ENCODE results near the gene TAF5L. TPM values are rescaled to one million over a fixed set of nuclear protein-coding genes. Genes with fewer than 3 reads are reported as not detected.

TAF5L gene
- total and polyA plus RNA-seq, 9 donors = 7.6 to 19.8 (median 12.5) TPM

DNA sequence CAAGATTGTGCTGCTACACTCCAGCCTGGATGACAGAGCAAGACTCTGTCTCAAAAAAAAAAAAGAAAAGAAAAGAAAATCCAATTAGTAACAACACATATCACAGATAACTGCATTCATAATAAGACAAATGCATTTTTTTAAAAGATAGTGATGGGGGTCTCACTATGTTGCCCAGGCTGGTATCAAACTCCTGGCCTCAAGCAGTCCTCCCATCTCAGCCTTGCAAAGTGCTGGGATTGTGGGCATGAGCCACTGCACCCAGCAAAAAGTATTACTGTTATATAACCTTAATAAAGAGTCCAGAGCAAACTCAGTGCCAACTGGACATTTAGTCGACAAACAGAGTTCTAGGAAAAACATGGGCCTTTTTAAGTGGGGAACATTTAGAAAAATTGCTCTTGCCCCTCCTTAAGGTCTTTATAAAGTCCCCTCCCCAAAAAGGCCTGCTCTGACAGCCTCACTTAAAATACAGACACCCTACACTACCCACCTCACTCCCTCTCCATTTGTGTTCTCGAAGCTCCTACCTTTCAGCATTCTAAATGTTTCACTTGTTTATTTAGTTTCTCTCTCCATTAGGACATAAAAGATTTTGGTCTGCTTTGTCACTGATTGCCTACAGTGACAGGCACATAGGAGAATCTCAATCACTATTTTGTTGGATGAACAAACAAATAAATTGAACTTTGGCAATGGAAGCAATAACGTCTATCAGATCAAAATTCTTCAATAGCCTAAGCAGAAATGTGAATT is 74.9 kb downstream of the TAF5L start:
- no peak overlapping the region for H3K27ac ChIP-seq
- DNase-seq = no peak
- no peaks in the 10 kb centered on the region for H3K36me3 ChIP-seq
- no peak overlapping the region for H3K4me3 ChIP-seq
- intact Hi-C loops (cut with DNase I) = no loop called here
- 72 to 80% (median 74%) methylated on average over 3 of the region's 3 CpGs for WGBS, 3 donors
- TF ChIP-seq, protein P1, sequence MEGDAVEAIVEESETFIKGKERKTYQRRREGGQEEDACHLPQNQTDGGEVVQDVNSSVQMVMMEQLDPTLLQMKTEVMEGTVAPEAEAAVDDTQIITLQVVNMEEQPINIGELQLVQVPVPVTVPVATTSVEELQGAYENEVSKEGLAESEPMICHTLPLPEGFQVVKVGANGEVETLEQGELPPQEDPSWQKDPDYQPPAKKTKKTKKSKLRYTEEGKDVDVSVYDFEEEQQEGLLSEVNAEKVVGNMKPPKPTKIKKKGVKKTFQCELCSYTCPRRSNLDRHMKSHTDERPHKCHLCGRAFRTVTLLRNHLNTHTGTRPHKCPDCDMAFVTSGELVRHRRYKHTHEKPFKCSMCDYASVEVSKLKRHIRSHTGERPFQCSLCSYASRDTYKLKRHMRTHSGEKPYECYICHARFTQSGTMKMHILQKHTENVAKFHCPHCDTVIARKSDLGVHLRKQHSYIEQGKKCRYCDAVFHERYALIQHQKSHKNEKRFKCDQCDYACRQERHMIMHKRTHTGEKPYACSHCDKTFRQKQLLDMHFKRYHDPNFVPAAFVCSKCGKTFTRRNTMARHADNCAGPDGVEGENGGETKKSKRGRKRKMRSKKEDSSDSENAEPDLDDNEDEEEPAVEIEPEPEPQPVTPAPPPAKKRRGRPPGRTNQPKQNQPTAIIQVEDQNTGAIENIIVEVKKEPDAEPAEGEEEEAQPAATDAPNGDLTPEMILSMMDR (IDR thresholded peaks at IDR 0.05) = no peak
- TF ChIP-seq POLR2A (IDR thresholded peaks at IDR 0.05) (no peak), EP300 (IDR thresholded peaks at IDR 0.05) (no peak)
- H3K9me3 ChIP-seq = no peaks in the 10 kb centered on the region
- H3K27me3 ChIP-seq = no peaks in the 10 kb centered on the region
- peaks cover 2% of the 10 kb centered on the region for H3K4me1 ChIP-seq (ENCODE audit: insufficient read depth)

DNA sequence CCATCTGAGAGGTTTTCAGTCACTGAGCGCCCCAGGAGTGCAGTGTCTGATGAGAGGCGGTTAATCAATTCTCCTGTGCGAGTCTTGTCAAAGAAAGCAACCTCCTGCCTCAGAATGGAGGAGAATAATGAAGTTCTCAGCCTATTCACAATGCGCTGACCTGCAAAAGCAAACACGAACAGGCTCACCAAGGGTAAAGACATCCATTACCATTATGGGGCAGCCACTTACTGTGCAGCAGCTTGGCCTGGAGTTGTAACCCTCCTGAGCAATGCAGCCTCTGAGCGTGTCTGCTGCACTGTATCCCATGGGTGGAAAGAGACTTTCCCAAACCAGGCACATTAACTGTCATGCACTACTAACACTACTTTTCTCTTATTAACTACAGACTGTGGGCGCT is 78.4 kb downstream of the TAF5L start:
- Histone ChIP-seq H3K36me3 (no peaks in the 10 kb centered on the region), H3K4me3 (no peak overlapping the region), H3K27me3 (no peaks in the 10 kb centered on the region), H3K9me3 (no peaks in the 10 kb centered on the region), H3K4me1 (ENCODE audit: insufficient read depth) (no peaks in the 10 kb centered on the region), H3K27ac (no peak overlapping the region)
- WGBS, 3 donors = 91 to 94% (median 93%) methylated on average over 7 of the region's 7 CpGs
- no peak for DNase-seq
- TF ChIP-seq POLR2A (IDR thresholded peaks at IDR 0.05) (no peak), EP300 (IDR thresholded peaks at IDR 0.05) (no peak)
- TF ChIP-seq, protein P1 (IDR thresholded peaks at IDR 0.05) = no peak
- intact Hi-C loops (cut with DNase I) = no loop called here

DNA sequence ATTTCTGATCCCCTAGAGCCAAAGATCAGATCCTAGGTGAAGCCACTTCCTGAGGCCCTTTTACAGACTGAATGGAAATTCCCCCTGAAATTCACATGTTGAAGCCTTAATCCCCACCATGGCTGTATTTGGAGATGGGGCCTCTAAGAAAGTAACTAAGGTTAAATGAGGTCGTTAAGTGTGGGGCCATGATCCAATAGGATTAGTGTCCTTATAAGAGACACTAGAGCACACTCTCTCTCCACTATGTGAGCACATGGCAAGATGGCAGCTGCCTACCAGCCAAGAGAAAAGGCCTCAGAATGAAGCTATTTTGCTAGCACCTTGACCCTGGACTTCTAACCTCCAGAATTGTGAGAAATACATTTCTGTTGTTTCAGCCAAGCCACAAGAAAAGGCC is 81.3 kb downstream of the TAF5L start:
- no peak for DNase-seq
- Histone ChIP-seq H3K9me3 (no peaks in the 10 kb centered on the region), H3K4me3 (no peak overlapping the region), H3K36me3 (no peaks in the 10 kb centered on the region), H3K4me1 (ENCODE audit: insufficient read depth) (no peaks in the 10 kb centered on the region), H3K27ac (no peak overlapping the region), H3K27me3 (no peaks in the 10 kb centered on the region)
- TF ChIP-seq, protein P1 (IDR thresholded peaks at IDR 0.05) = no peak
- TF ChIP-seq EP300 (IDR thresholded peaks at IDR 0.05) = no peak
- no peak for TF ChIP-seq POLR2A (IDR thresholded peaks at IDR 0.05)
- WGBS, 3 donors = 93 to 96% (median 95%) methylated on average over 1 of the region's 1 CpG
- intact Hi-C loops (cut with DNase I) = no loop called here

Small RNA genes within 50 kb of the gene (small RNA-seq; reads per million reads assigned to genes)
- not detected for gene HMGN2P19
- gene RNA5SP78 = not detected

Other genes with a start within 250 kb of the TAF5L start
- gene ACTA1, start 192.0 kb downstream of the TAF5L start, total RNA-seq = 1 to 10 TPM in 2 of 7 donors, under 1 TPM in 1, not detected in 4; 0.33 to 3.3 (median 2.1) TPM
- under 1 TPM; 0.47 to 0.70 TPM for gene ACTA1, start 192.0 kb downstream of the TAF5L start, polyA plus RNA-seq
- 10 to 100 TPM; 40.5 to 49.2 (median 40.8) TPM for gene NUP133, start 117.8 kb downstream of the TAF5L start, total RNA-seq
- gene NUP133, start 117.8 kb downstream of the TAF5L start, polyA plus RNA-seq = 10 to 100 TPM; 15.3 to 29.3 TPM
- gene ABCB10, start 67.4 kb downstream of the TAF5L start, total RNA-seq = 10 to 100 TPM in 5 of 7 donors, 1 to 10 TPM in 2; 7.6 to 15.4 (median 10.3) TPM
- 1 to 10 TPM; 5.6 to 6.9 TPM for gene ABCB10, start 67.4 kb downstream of the TAF5L start, polyA plus RNA-seq
- gene URB2, start 125 bp upstream of the TAF5L start, total RNA-seq = 10 to 100 TPM in 4 of 7 donors, 1 to 10 TPM in 3; 4.5 to 16.7 (median 11.2) TPM
- gene URB2, start 125 bp upstream of the TAF5L start, polyA plus RNA-seq = 1 to 10 TPM; 2.2 to 6.1 TPM